ENCODE data around the gene NAE1. TPM values are rescaled to one million over a fixed set of nuclear protein-coding genes. Genes with fewer than 3 reads are reported as not detected.

The NAE1 gene
- total RNA-seq, 1 experiment from 2014 or later: 82.3 TPM

Other genes with a start within 250 kb of the NAE1 start
- 6.4 and 9.5 TPM in 2 replicates for gene CMTM3, start 226.3 kb downstream of the NAE1 start, total RNA-seq (2014; rRNA removed)
- 16.9 and 17.0 TPM in 2 replicates for gene CMTM4, start 134.2 kb downstream of the NAE1 start, total RNA-seq (2014; rRNA removed)
- 63.9 and 82.8 TPM in 2 replicates for gene DYNC1LI2, start 79.4 kb downstream of the NAE1 start, total RNA-seq (2014; rRNA removed)
- gene TERB1, start 29.4 kb downstream of the NAE1 start, total RNA-seq (2014; rRNA removed): 0.23 TPM in 1 of 2 replicates, not detected in the other
- gene CA7, start 13.4 kb upstream of the NAE1 start, total RNA-seq (2014; rRNA removed): not detected in 2 replicates
- gene PDP2, start 49.5 kb upstream of the NAE1 start, total RNA-seq (2014; rRNA removed): 2.8 and 12.7 TPM in 2 replicates
- gene CDH16, start 87.9 kb upstream of the NAE1 start, total RNA-seq (2014; rRNA removed): not detected in 2 replicates
- gene RRAD, start 94.6 kb upstream of the NAE1 start, total RNA-seq (2014; rRNA removed): 1.2 and 2.8 TPM in 2 replicates
- gene CIAO2B, start 103.4 kb upstream of the NAE1 start, total RNA-seq (2014; rRNA removed): 147 and 172 TPM in 2 replicates
- gene CES2, start 104.5 kb upstream of the NAE1 start, total RNA-seq (2014; rRNA removed): 15.3 and 15.8 TPM in 2 replicates
- gene CES3, start 130.3 kb upstream of the NAE1 start, total RNA-seq (2014; rRNA removed): 0.26 and 0.58 TPM in 2 replicates
- gene CES4A, start 157.6 kb upstream of the NAE1 start, total RNA-seq (2014; rRNA removed): 2.1 and 2.6 TPM in 2 replicates
- 50.6 and 103 TPM in 2 replicates for gene CBFB, start 198.2 kb upstream of the NAE1 start, total RNA-seq (2014; rRNA removed)

Data from PC-3 (cell line).